ENCODE results near the gene MUC20.
"Not testable (repeated sequence)": the region's sequence is repeated elsewhere in the genome, so short reads cannot be mapped to it uniquely, and the experiment has no call there.

The MUC20 gene

GRCh38 chr3:195727606-195728195 is 6.9 kb downstream of the MUC20 start:
- H3K36me3 ChIP-seq (ENCODE audit: control insufficient read depth, insufficient read depth, low read length) = no peaks in the 10 kb centered on the region
- TF ChIP-seq CTCF (IDR thresholded peaks at IDR 0.05; ENCODE audit: insufficient read depth, low read length, poor library complexity, severe bottlenecking) = no peak
- H3K27me3 ChIP-seq (replicated peaks; ENCODE audit: control insufficient read depth, insufficient read depth, low read length) = no peaks in the 10 kb centered on the region; the same call in 1 of the 2 replicates
- H3K4me3 ChIP-seq (replicated peaks; ENCODE audit: low read depth, low read length) = no peak overlapping the region
- no peak for DNase-seq (ENCODE audit: extremely low read depth, insufficient read length)

DNA sequence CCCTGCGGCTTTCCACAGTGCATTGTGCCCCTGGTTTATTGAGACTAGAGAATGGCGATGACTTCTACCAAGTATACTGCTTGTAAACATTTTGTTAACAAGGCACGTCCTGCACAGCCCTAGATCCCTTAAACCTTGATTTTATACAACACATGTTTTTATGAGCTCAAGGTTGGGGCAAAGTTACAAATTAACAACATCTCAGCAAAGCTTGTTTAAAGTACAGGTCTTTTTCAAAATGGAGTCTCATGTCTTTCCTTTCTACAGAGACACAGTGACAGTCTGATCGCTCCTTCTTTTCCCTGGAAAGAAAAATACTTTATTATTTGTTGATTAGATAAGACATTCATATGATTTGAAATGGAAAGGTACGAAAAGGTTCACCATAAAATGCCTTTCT is 8.0 kb downstream of the MUC20 start:
- H3K27me3 ChIP-seq (replicated peaks; ENCODE audit: control insufficient read depth, insufficient read depth, low read length); H3K4me3 ChIP-seq (replicated peaks; ENCODE audit: low read depth, low read length); H3K36me3 ChIP-seq (ENCODE audit: control insufficient read depth, insufficient read depth, low read length); DNase-seq (ENCODE audit: extremely low read depth, insufficient read length): not testable (repeated sequence)

- Histone ChIP-seq H3K4me3 (replicated peaks; ENCODE audit: low read depth, low read length) (no peak overlapping the region), H3K36me3 (ENCODE audit: control insufficient read depth, insufficient read depth, low read length) (no peaks in the 10 kb centered on the region), H3K27me3 (replicated peaks; ENCODE audit: control insufficient read depth, insufficient read depth, low read length) (peaks cover 1% of the 10 kb centered on the region; the same call in 1 of the 2 replicates)
- no peak for TF ChIP-seq CTCF (IDR thresholded peaks at IDR 0.05; ENCODE audit: insufficient read depth, low read length, poor library complexity, severe bottlenecking)
- no peak for DNase-seq (ENCODE audit: extremely low read depth, insufficient read length)
Observed at GRCh38 chr3:195729476-195730251, 8.9 kb downstream of the MUC20 start.

DNA sequence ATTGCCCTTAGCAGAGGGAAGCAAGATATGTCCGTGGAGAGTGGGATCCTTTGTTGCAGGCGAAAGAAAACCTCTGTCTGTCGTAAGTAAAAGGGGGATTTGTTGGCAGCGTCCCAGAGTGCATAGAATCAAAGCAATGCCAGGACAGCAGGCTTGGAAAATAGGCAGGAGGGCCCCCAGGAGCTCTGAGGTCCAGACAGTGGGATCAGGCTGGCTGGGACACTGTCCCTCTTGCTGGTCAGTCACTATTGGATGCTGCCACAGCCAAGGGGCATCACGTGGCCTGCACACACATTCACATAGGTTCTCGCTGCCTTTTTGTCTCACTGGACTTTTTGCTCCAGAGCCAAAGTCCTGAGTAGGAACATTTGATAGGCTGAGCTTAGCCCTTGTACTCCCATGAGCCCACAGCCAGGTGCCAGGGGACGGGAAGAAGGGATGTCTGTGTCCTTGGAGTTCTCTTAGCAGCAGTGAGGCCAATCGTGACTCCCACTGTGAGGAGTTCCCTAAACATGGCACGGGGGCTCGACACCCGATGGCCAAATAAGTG is 10.7 kb downstream of the MUC20 start:
- H3K27me3 ChIP-seq (replicated peaks; ENCODE audit: control insufficient read depth, insufficient read depth, low read length) = peaks cover 1% of the 10 kb centered on the region; the same call in 1 of the 2 replicates
- H3K36me3 ChIP-seq (ENCODE audit: control insufficient read depth, insufficient read depth, low read length) = no peaks in the 10 kb centered on the region
- DNase-seq (ENCODE audit: extremely low read depth, insufficient read length) = no peak
- no peak for TF ChIP-seq CTCF (IDR thresholded peaks at IDR 0.05; ENCODE audit: insufficient read depth, low read length, poor library complexity, severe bottlenecking)
- H3K4me3 ChIP-seq (replicated peaks; ENCODE audit: low read depth, low read length) = no peak overlapping the region

- Histone ChIP-seq H3K36me3 (ENCODE audit: control insufficient read depth, insufficient read depth, low read length) (no peaks in the 10 kb centered on the region), H3K27me3 (replicated peaks; ENCODE audit: control insufficient read depth, insufficient read depth, low read length) (peaks cover 1% of the 10 kb centered on the region; the same call in 1 of the 2 replicates), H3K4me3 (replicated peaks; ENCODE audit: low read depth, low read length) (no peak overlapping the region)
- no peak for TF ChIP-seq CTCF (IDR thresholded peaks at IDR 0.05; ENCODE audit: insufficient read depth, low read length, poor library complexity, severe bottlenecking)
- no peak for DNase-seq (ENCODE audit: extremely low read depth, insufficient read length)
Observed at GRCh38 chr3:195732940-195733339, 12.2 kb downstream of the MUC20 start.

GRCh38 chr3:195735036-195735695 is 14.4 kb downstream of the MUC20 start:
- Histone ChIP-seq H3K27me3 (replicated peaks; ENCODE audit: control insufficient read depth, insufficient read depth, low read length) (peaks cover 3% of the 10 kb centered on the region; the same call in 1 of the 2 replicates), H3K36me3 (ENCODE audit: control insufficient read depth, insufficient read depth, low read length) (no peaks in the 10 kb centered on the region), H3K4me3 (replicated peaks; ENCODE audit: low read depth, low read length) (no peak overlapping the region)
- TF ChIP-seq CTCF (IDR thresholded peaks at IDR 0.05; ENCODE audit: insufficient read depth, low read length, poor library complexity, severe bottlenecking) = no peak
- no peak for DNase-seq (ENCODE audit: extremely low read depth, insufficient read length)

Data from GM06990 (cell line).